NCI-H460 (cell line): Measurements from ENCODE around the gene S100A7A. TPM values are rescaled to one million over a fixed set of nuclear protein-coding genes. Genes with fewer than 3 reads are reported as not detected.
"Not testable (repeated sequence)": the region's sequence is repeated elsewhere in the genome, so short reads cannot be mapped to it uniquely, and the experiment has no call there.

Source experiments
- DNase-seq: peaks from one replicate; pipeline ENCODE4 v3.0.0-alpha.2; 2016; ENCODE audit warnings: low read depth; ENCODE audit errors: extremely low read depth
- total RNA-seq: library from RNA; depleted of rRNA; stranded (reverse); fragments of >200 nt; shearing (Covaris generic); gene quantifications from 2 replicates; pipeline ENCODE4 v1.2.3, GENCODE V29; 2014

The S100A7A gene
- total RNA-seq, 1 experiment from 2014 or later = not detected

GRCh38 chr1:153394391-153394790, 21.9 kb upstream of the S100A7A start:
- no peak for DNase-seq

GRCh38 chr1:153395136-153395685, 21.1 kb upstream of the S100A7A start:
- no peak for DNase-seq

GRCh38 chr1:153395776-153396175, 20.5 kb upstream of the S100A7A start:
- no peak for DNase-seq

GRCh38 chr1:153396461-153396860, 19.9 kb upstream of the S100A7A start:
- no peak for DNase-seq

GRCh38 chr1:153397051-153397923, 19.0 kb upstream of the S100A7A start:
- DNase-seq = no peak

GRCh38 chr1:153397924-153398651, 18.2 kb upstream of the S100A7A start:
- DNase-seq = no peak

- DNase-seq = no peak
Measured at GRCh38 chr1:153399401-153400055, 16.8 kb upstream of the S100A7A start.

GRCh38 chr1:153400244-153400643, 16.1 kb upstream of the S100A7A start:
- no peak for DNase-seq

- no peak for DNase-seq
Measured at GRCh38 chr1:153401461-153401860, 14.9 kb upstream of the S100A7A start.

GRCh38 chr1:153402226-153402625, 14.1 kb upstream of the S100A7A start:
- DNase-seq = no peak

- DNase-seq = no peak
Measured at GRCh38 chr1:153403421-153404085, 12.8 kb upstream of the S100A7A start.

GRCh38 chr1:153404086-153404635, 12.2 kb upstream of the S100A7A start:
- DNase-seq = no peak

- no peak for DNase-seq
Measured at GRCh38 chr1:153404768-153405167, 11.6 kb upstream of the S100A7A start.

GRCh38 chr1:153405825-153406599, 10.3 kb upstream of the S100A7A start:
- DNase-seq = not testable (repeated sequence)

GRCh38 chr1:153407274-153407673, 9.0 kb upstream of the S100A7A start:
- DNase-seq = not testable (repeated sequence)

GRCh38 chr1:153413961-153414360, 2.4 kb upstream of the S100A7A start:
- DNase-seq = not testable (repeated sequence)

- no peak for DNase-seq
Measured at GRCh38 chr1:153417136-153417888, 992 bp downstream of the S100A7A start.

- not testable (repeated sequence) for DNase-seq
Measured at GRCh38 chr1:153418758-153419435, 2.6 kb downstream of the S100A7A start.
